GM19467 (cell line): ENCODE data around the gene CEP170B.
"Not testable (repeated sequence)": the region's sequence is repeated elsewhere in the genome, so short reads cannot be mapped to it uniquely, and the experiment has no call there.

Experiments
- ATAC-seq: cut with Tn5 transposase; IDR thresholded peaks from one replicate; pipeline ENCODE4 v1.9.1; 2021; ENCODE audit warnings: mild to moderate bottlenecking, moderate library complexity; ENCODE audit not compliant: unreplicated experiment

CEP170B gene

GRCh38 chr14:104843442-104844305 is 21.4 kb upstream of the CEP170B start:
- no peak for ATAC-seq

GRCh38 chr14:104844306-104845032 is 20.6 kb upstream of the CEP170B start:
- ATAC-seq = no peak

- ATAC-seq = no peak
These were observed 19.9 kb upstream of the CEP170B start for GRCh38 chr14:104845033-104845666.

GRCh38 chr14:104845834-104846441 is 19.1 kb upstream of the CEP170B start:
- ATAC-seq = no peak

- no peak for ATAC-seq
These were observed 12.8 kb upstream of the CEP170B start for GRCh38 chr14:104852280-104852663.

GRCh38 chr14:104855532-104856090 is 9.5 kb upstream of the CEP170B start:
- ATAC-seq = no peak

- ATAC-seq = no peak
These were observed 8.8 kb upstream of the CEP170B start for GRCh38 chr14:104856157-104856868.

GRCh38 chr14:104856869-104857860 is 7.9 kb upstream of the CEP170B start:
- ATAC-seq = no peak

GRCh38 chr14:104857931-104858330 is 7.1 kb upstream of the CEP170B start:
- ATAC-seq = not testable (repeated sequence)

GRCh38 chr14:104858811-104859426 is 6.1 kb upstream of the CEP170B start:
- no peak for ATAC-seq

- ATAC-seq = no peak
These were observed 5.2 kb upstream of the CEP170B start for GRCh38 chr14:104859900-104860299.

GRCh38 chr14:104860414-104860813 is 4.7 kb upstream of the CEP170B start:
- ATAC-seq = no peak

- ATAC-seq = no peak
These were observed 1.8 kb upstream of the CEP170B start for GRCh38 chr14:104863131-104863862.

GRCh38 chr14:104863923-104864266 is 1.2 kb upstream of the CEP170B start:
- ATAC-seq = no peak

- no peak for ATAC-seq
These were observed 594 bp upstream of the CEP170B start for GRCh38 chr14:104864267-104865080.

GRCh38 chr14:104865631-104866441 is 768 bp downstream of the CEP170B start:
- no peak for ATAC-seq
